ENCODE measurements around the gene NRG2.

Gene NRG2

DNA sequence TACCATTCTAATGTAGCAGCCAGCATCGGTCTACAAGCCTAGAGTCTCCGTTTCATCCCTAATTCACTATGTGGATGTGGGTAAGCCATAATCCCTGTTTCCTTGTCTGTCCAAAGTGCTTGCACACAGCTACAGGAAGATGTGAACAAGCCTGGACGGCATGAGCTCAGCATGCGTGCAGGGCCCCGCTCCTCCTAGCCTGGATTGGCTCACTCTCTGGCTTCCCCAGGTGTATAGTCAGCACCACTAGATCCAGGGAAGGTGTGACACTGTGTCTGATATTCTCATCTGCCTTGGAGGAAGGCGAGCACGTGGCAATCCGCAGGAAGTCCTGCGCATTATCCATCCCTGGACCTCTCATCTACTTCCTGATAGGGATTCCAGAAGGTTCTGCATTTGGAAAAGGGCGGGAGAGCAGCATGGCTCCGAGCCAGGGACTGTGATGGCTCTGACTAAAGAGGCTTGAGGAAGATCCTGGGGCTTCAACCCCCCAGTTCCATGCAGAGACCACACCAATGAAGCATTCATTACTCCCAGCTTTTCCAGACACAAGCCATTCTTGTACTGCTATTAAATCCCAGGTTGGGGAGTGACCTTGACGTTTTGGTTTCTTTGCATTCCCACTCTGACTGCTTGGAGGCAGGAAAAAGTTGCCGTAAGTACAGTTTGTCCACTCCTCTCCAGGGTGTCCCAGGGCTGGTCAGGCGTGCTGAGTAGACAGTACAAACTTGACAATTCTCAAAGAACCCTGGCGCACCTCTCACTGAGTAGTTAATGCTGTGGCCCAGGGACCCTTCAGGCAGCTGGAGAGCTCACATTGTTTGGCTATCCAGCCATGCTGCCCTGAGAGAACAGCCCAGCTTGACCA lies 181.8 kb downstream of the NRG2 start:
- peak; percentile 32 for DNase-seq (ENCODE audit: low spot score)
- H3K27ac ChIP-seq = peak overlapping the region; percentile 47
- POLR2A ChIA-PET (ENCODE audit: low non-redundant PET) = interaction anchor here (0.7 kb wide), 1 partner anchor 11 kb away, joined by 3 read pairs; no protein-coding TSS in a partner anchor
- CTCF ChIA-PET = interaction anchor here (0.8 to 2.5 kb wide), 4 partner anchors 64 to 107 kb away, joined by 3 to 12 read pairs (median 4); no protein-coding TSS in a partner anchor
- TF ChIP-seq, protein P1, sequence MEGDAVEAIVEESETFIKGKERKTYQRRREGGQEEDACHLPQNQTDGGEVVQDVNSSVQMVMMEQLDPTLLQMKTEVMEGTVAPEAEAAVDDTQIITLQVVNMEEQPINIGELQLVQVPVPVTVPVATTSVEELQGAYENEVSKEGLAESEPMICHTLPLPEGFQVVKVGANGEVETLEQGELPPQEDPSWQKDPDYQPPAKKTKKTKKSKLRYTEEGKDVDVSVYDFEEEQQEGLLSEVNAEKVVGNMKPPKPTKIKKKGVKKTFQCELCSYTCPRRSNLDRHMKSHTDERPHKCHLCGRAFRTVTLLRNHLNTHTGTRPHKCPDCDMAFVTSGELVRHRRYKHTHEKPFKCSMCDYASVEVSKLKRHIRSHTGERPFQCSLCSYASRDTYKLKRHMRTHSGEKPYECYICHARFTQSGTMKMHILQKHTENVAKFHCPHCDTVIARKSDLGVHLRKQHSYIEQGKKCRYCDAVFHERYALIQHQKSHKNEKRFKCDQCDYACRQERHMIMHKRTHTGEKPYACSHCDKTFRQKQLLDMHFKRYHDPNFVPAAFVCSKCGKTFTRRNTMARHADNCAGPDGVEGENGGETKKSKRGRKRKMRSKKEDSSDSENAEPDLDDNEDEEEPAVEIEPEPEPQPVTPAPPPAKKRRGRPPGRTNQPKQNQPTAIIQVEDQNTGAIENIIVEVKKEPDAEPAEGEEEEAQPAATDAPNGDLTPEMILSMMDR (conservative IDR thresholded peaks at IDR 0.05; ENCODE audit: low read depth) = no peak

DNA sequence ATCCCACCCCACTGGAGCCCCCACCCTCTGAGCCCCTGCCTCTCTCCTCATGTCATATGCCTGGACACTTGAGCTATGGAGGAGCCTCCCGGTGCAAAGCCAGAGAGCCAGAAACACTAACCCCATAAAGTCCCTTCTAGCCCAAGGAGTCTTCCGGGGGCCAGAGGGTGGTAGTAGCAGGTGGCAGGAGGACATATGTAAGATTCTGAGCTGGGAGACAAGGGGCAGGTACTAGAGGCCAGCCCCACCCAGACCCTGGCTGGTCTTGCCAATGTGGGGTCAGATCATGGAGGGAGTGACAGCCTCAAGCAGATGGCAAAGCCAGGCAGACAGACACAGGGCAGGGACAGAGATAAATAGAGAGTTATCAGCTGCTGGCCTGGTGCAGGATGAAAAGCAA lies 184.1 kb downstream of the NRG2 start:
- H3K27ac ChIP-seq = no peak overlapping the region
- TF ChIP-seq, protein P1 (conservative IDR thresholded peaks at IDR 0.05; ENCODE audit: low read depth) = no peak
- ChIA-PET POLR2A (ENCODE audit: low non-redundant PET) (no interaction called here), CTCF (interaction anchor here (0.9 to 1.2 kb wide), 2 partner anchors 12 to 110 kb away, joined by 3 to 4 read pairs; no protein-coding TSS in a partner anchor)
- DNase-seq (ENCODE audit: low spot score) = no peak

DNA sequence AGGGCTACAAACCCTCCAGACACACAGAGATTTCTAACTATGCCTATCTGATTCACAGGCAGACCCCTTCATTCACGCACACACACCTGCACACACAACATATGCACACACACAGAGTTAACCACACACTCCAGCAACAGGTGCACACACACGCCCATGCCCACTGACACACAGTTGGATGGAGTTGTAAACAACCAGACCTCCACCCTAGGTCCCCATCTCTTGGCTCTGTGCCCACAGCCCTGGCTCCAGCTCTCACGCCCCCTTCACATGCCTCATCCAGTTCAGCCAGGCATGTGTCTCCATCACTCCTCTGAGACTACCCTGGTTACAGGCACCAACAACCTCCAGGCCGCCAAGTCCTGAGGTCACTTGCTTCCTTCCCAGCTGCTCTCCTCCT lies 186.4 kb downstream of the NRG2 start:
- no peak overlapping the region for H3K27ac ChIP-seq
- no peak for DNase-seq (ENCODE audit: low spot score)
- POLR2A ChIA-PET (ENCODE audit: low non-redundant PET) = no interaction called here
- TF ChIP-seq, protein P1 (conservative IDR thresholded peaks at IDR 0.05; ENCODE audit: low read depth) = no peak
- CTCF ChIA-PET = no interaction called here

DNA sequence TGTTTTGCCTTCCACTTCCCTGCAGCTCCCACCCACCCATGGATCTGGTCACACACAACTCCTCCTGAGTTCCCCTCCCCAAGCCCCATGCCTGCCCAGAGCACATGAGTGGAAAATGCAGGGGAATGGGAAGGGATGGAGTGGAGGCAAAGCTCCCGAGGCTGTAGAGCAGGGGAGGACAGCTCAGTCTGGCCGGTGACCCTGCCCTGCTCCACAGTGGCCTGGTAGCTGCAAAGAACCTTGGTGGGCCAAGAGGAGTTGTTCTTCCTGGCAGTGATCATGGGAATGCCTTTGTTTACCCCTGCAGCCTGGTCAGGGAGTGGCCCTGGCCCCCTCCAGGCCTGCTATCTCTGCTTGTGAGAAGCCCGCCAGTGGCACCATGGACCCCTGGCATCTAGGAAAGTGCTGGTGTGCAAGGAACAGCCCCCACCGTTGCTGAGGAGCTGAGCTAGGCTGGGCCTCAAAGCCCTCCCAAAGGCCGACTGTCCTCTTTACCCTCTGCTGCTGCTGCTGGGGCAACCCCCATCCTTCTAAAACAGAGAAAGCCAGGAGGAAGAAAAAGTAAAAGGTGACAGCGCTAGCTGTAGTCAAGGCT lies 187.1 kb downstream of the NRG2 start:
- POLR2A ChIA-PET (ENCODE audit: low non-redundant PET) = no interaction called here

DNA sequence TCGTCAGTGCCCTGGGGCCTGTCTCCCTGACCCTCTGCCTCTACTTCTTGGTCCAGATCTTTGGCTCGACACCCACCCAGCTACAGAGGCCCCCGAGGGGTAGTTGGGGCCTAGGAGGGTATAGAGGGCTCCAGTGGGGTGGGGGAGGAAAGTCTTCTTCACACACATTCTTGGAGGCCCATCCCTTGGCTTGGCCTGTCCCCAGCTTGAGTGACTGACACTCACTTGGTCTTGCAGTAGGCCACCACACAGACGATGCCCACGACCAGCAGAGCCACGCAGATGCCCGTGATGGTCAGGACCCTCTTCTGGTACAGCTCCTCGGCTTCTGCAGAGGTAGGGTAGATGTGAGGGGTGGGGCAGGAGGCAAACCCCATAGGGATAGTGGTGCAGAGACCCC lies 187.6 kb downstream of the NRG2 start:
- DNase-seq (ENCODE audit: low spot score) = no peak
- ChIA-PET CTCF (interaction anchor here (0.7 to 2.2 kb wide), 3 partner anchors 9 to 113 kb away, joined by 5 to 11 read pairs (median 5); no protein-coding TSS in a partner anchor), POLR2A (ENCODE audit: low non-redundant PET) (no interaction called here)
- H3K27ac ChIP-seq = no peak overlapping the region
- TF ChIP-seq, protein P1 (conservative IDR thresholded peaks at IDR 0.05; ENCODE audit: low read depth) = no peak

More for the DNA sequence above, 187.1 kb downstream of the NRG2 start:
- DNase-seq (ENCODE audit: low spot score) = no peak
- TF ChIP-seq, protein P1 (conservative IDR thresholded peaks at IDR 0.05; ENCODE audit: low read depth) = no peak
- no peak overlapping the region for H3K27ac ChIP-seq
- CTCF ChIA-PET = interaction anchor here (0.6 to 2.2 kb wide), 3 partner anchors 69 to 258 kb away, joined by 3 to 11 read pairs (median 5); partner anchors contain the start of gene PURA

DNA sequence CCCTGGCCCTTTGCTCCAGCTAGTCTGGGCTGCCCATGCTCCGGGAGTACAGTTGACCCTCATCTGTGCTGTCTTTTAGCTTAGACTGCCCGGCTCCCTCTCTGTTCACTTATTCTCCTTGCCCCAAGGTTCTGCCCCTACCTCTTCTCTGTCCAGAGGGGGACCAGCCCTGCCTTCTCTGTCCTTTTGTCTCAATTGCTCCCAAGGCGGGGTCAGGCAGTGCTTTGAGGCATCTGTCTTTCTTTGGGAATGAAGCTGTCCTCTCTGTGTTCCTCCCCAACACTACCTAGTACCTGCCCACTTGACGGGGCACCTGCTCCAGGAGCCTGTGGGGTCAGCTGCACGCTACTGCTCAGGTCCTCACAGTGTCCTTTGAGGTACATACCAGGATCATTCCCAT lies 188.1 kb downstream of the NRG2 start:
- ChIA-PET CTCF (interaction anchor here (0.7 to 2.2 kb wide), 4 partner anchors 9 to 114 kb away, joined by 3 to 11 read pairs (median 5); no protein-coding TSS in a partner anchor), POLR2A (ENCODE audit: low non-redundant PET) (no interaction called here)
- H3K27ac ChIP-seq = no peak overlapping the region
- TF ChIP-seq, protein P1 (conservative IDR thresholded peaks at IDR 0.05; ENCODE audit: low read depth) = no peak
- no peak for DNase-seq (ENCODE audit: low spot score)
